ENCODE measurements around the gene VAPA. TPM values are rescaled to one million over a fixed set of nuclear protein-coding genes. Genes with fewer than 3 reads are reported as not detected.

The VAPA gene
- total and polyA plus RNA-seq, 2 donors (not counting 1 experiment from before 2014, with no cell fraction given): 235 to 420 TPM

DNA sequence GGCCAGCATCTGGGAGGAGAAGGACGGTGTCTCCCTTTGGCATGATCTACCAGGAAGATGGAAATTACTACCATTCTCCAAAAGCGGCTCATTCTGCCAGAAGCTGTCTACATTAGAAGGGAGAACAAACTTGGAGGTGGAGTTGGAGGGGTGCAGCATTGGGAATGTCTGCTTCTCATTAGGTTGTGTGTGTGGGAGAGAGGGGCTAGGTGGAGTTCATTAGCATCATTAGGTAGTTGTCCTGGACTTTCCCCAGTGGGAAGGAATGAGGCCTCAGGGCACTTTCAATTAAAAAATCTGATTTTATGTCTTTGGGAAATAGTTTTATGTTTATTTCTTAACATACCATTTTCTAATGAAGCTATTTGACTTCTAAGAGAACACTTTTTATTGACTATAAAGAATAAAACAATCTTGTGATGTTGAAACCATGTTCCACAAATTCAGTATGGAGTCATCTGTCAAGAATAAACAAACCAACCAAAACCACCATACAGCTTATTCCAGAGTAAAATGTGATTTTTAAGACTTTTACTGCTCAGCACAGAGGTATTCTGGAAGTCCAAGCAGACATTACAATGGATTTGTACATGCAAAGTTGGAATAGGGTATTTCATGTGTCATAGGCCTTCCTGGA lies 60.6 kb downstream of the VAPA start:
- Histone ChIP-seq H3K4me3 (replicated peaks in 1 of 4; ENCODE audit: control extremely low read depth in 1 of 4, insufficient read depth in 1 of 4, low read depth in 3 of 4, low read length in 4 of 4) (no peak overlapping the region), H3K4me2 (ENCODE audit: extremely low read depth, insufficient read depth, low read length) (no peak overlapping the region), H3K27me3 (ENCODE audit: control insufficient read depth, insufficient read depth, low read length) (no peaks in the 10 kb centered on the region), H2AFZ (ENCODE audit: low read length) (no peak overlapping the region), H3K9me3 (ENCODE audit: control insufficient read depth, insufficient read depth, low read depth, low read length) (no peaks in the 10 kb centered on the region), H3K27ac (ENCODE audit: insufficient read depth, low read length) (no peak overlapping the region), H3K36me3 (ENCODE audit: control insufficient read depth, insufficient read depth, low read length) (no peaks in the 10 kb centered on the region), H3K9ac (ENCODE audit: insufficient read depth, low read length) (no peak overlapping the region), H4K20me1 (ENCODE audit: control insufficient read depth, extremely low read depth, insufficient read depth, low read length) (no peaks in the 10 kb centered on the region), H3K79me2 (ENCODE audit: control insufficient read depth, insufficient read depth, low read length) (no peaks in the 10 kb centered on the region), H3K4me1 (ENCODE audit: control insufficient read depth, extremely low read depth, insufficient read depth, low read length) (no peaks in the 10 kb centered on the region)
- TF ChIP-seq, protein P1, sequence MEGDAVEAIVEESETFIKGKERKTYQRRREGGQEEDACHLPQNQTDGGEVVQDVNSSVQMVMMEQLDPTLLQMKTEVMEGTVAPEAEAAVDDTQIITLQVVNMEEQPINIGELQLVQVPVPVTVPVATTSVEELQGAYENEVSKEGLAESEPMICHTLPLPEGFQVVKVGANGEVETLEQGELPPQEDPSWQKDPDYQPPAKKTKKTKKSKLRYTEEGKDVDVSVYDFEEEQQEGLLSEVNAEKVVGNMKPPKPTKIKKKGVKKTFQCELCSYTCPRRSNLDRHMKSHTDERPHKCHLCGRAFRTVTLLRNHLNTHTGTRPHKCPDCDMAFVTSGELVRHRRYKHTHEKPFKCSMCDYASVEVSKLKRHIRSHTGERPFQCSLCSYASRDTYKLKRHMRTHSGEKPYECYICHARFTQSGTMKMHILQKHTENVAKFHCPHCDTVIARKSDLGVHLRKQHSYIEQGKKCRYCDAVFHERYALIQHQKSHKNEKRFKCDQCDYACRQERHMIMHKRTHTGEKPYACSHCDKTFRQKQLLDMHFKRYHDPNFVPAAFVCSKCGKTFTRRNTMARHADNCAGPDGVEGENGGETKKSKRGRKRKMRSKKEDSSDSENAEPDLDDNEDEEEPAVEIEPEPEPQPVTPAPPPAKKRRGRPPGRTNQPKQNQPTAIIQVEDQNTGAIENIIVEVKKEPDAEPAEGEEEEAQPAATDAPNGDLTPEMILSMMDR (conservative IDR thresholded peaks at IDR 0.05 in 1 of 2, IDR thresholded peaks at IDR 0.05 in 1 of 2; ENCODE audit: low read depth in 1 of 2, low read length in 2 of 2): no peak
- no peak for TF ChIP-seq EZH2 (IDR thresholded peaks at IDR 0.05; ENCODE audit: low read length, missing control alignments)
- DNase-seq (ENCODE audit: low read depth in 2 of 2): peak in 1 of 2 donors; percentile 48

DNA sequence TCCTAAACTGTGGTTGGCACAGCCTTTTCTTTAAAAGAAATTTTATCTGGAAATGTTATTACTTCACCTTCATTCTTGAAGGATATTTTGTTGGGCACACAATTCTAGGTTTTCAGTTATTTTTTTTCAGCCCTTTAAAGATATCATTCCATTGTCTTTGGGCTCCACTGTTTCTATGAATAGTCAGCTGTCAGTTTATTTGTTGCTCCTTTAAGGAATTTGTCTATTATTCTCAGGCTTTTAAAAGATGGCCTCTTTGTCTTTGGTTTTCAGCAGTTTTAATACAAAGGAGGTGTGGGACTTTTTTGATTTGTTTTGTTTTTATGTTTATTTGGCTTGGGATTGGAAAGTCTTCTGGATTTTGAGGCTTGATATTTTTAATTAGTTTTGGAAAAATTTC lies 61.8 kb downstream of the VAPA start:
- no peak overlapping the region for H3K27ac ChIP-seq (ENCODE audit: insufficient read depth, low read length)
- no peak overlapping the region for H2AFZ ChIP-seq (ENCODE audit: low read length)
- no peak overlapping the region for H3K9ac ChIP-seq (ENCODE audit: insufficient read depth, low read length)
- no peak overlapping the region for H3K4me2 ChIP-seq (ENCODE audit: extremely low read depth, insufficient read depth, low read length)
- no peak overlapping the region for H3K4me3 ChIP-seq (replicated peaks in 1 of 4; ENCODE audit: control extremely low read depth in 1 of 4, insufficient read depth in 1 of 4, low read depth in 3 of 4, low read length in 4 of 4)
- no peaks in the 10 kb centered on the region for H4K20me1 ChIP-seq (ENCODE audit: control insufficient read depth, extremely low read depth, insufficient read depth, low read length)
- no peaks in the 10 kb centered on the region for H3K36me3 ChIP-seq (ENCODE audit: control insufficient read depth, insufficient read depth, low read length)
- no peaks in the 10 kb centered on the region for H3K27me3 ChIP-seq (ENCODE audit: control insufficient read depth, insufficient read depth, low read length)
- DNase-seq (ENCODE audit: low read depth in 2 of 2): no peak
- no peaks in the 10 kb centered on the region for H3K79me2 ChIP-seq (ENCODE audit: control insufficient read depth, insufficient read depth, low read length)
- no peaks in the 10 kb centered on the region for H3K9me3 ChIP-seq (ENCODE audit: control insufficient read depth, insufficient read depth, low read depth, low read length)
- no peaks in the 10 kb centered on the region for H3K4me1 ChIP-seq (ENCODE audit: control insufficient read depth, extremely low read depth, insufficient read depth, low read length)
- no peak for TF ChIP-seq EZH2 (IDR thresholded peaks at IDR 0.05; ENCODE audit: low read length, missing control alignments)
- TF ChIP-seq, protein P1 (conservative IDR thresholded peaks at IDR 0.05 in 1 of 2, IDR thresholded peaks at IDR 0.05 in 1 of 2; ENCODE audit: low read depth in 1 of 2, low read length in 2 of 2): no peak

DNA sequence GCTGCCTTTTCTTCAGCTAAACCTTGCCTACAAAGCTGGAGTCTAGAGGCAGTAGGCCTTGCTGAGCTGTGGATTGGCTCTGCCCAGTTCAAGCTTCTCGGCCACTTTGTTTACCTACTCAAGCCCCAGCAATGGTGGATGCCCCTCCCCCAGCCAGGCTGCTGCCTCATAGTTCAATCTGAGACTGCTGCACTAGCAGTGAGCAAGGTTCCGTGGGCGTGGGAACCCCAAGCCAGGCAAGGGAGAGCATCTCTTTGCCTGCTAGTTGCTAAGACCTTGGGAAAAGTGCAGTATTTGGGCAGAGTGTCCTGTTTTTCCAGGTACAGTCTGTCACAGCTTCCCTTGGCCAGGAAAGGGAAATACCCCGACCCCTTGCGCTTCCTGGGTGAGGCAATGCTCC lies 68.9 kb downstream of the VAPA start:
- Histone ChIP-seq H3K9ac (ENCODE audit: insufficient read depth, low read length) (no peak overlapping the region), H3K4me3 (replicated peaks in 1 of 4; ENCODE audit: control extremely low read depth in 1 of 4, insufficient read depth in 1 of 4, low read depth in 3 of 4, low read length in 4 of 4) (no peak overlapping the region), H2AFZ (ENCODE audit: low read length) (no peak overlapping the region), H3K27ac (ENCODE audit: insufficient read depth, low read length) (no peak overlapping the region), H3K79me2 (ENCODE audit: control insufficient read depth, insufficient read depth, low read length) (no peaks in the 10 kb centered on the region), H3K4me2 (ENCODE audit: extremely low read depth, insufficient read depth, low read length) (no peak overlapping the region), H3K27me3 (ENCODE audit: control insufficient read depth, insufficient read depth, low read length) (no peaks in the 10 kb centered on the region), H3K4me1 (ENCODE audit: control insufficient read depth, extremely low read depth, insufficient read depth, low read length) (no peaks in the 10 kb centered on the region), H4K20me1 (ENCODE audit: control insufficient read depth, extremely low read depth, insufficient read depth, low read length) (no peaks in the 10 kb centered on the region), H3K9me3 (ENCODE audit: control insufficient read depth, insufficient read depth, low read depth, low read length) (no peaks in the 10 kb centered on the region), H3K36me3 (ENCODE audit: control insufficient read depth, insufficient read depth, low read length) (no peaks in the 10 kb centered on the region)
- TF ChIP-seq, protein P1 (conservative IDR thresholded peaks at IDR 0.05 in 1 of 2, IDR thresholded peaks at IDR 0.05 in 1 of 2; ENCODE audit: low read depth in 1 of 2, low read length in 2 of 2): no peak
- TF ChIP-seq EZH2 (IDR thresholded peaks at IDR 0.05; ENCODE audit: low read length, missing control alignments): no peak
- DNase-seq (ENCODE audit: low read depth in 2 of 2): peak in 1 of 2 donors; percentile 30
